CD4-positive, alpha-beta T cell (primary cell): ENCODE data around the gene TP53I13. TPM values are rescaled to one million over a fixed set of nuclear protein-coding genes. Genes with fewer than 3 reads are reported as not detected.

Source experiments
- ATAC-seq: fragments of 200-7000 bp; cut with Tn5 transposase; one replicate; pipeline ENCODE4 v1.10.0; 2022; ENCODE audit warnings: mild to moderate bottlenecking; ENCODE audit not compliant: poor library complexity
- CTCF ChIA-PET: fragments of 350-600 bp; sonication (Branson Sonifier 250); formaldehyde crosslinking; loops from one replicate; lab custom pipeline; 2021; ENCODE audit warnings: antibody characterized with exemption, inconsistent platforms; lab: Charles Lee
- POLR2A ChIA-PET: fragments of 350-600 bp; sonication (Branson Sonifier 250); formaldehyde crosslinking; loops from one replicate; lab custom pipeline; 2021; ENCODE audit warnings: antibody characterized with exemption, inconsistent platforms; lab: Charles Lee
- DNase-seq, 14 experiments: peaks; one replicate each; pipeline ENCODE4 v3.0.0-alpha.2; 2013 to 2020; ENCODE audit warnings: mixed read lengths in 2 of 14
- H3K27ac ChIP-seq, 2 donors: one replicate each; pipeline versions ENCODE4 v1.5.1 to v1.7.0; 2013; ENCODE audit warnings: low read length in 2 of 2, low read depth in 1 of 2, mild to moderate bottlenecking in 1 of 2
- H3K27me3 ChIP-seq, 2 experiments: 1 replicate in 1 of 2; 2 replicates in 1 of 2; pipeline versions ENCODE4 v1.6.1 to v1.7.0; 2013; ENCODE audit warnings: low read length in 2 of 2, control low read depth in 1 of 2, mild to moderate bottlenecking in 1 of 2, moderate library complexity in 1 of 2; ENCODE audit not compliant: insufficient read depth in 2 of 2, control insufficient read depth in 1 of 2
- H3K36me3 ChIP-seq: one replicate; pipeline ENCODE4 v1.6.1; 2013; ENCODE audit warnings: low read length, control low read depth; ENCODE audit not compliant: insufficient read depth
- H3K4me1 ChIP-seq: one replicate; pipeline ENCODE4 v1.6.1; 2013; ENCODE audit warnings: low read length, control low read depth; ENCODE audit not compliant: insufficient read depth
- H3K4me3 ChIP-seq: one replicate; pipeline ENCODE4 v1.5.1; 2013; ENCODE audit warnings: mild to moderate bottlenecking, low read length, moderate library complexity
- H3K9me3 ChIP-seq, 2 experiments: 1 replicate in 1 of 2; 2 replicates in 1 of 2; pipeline versions ENCODE4 v1.6.1 to v1.7.0; 2013; ENCODE audit warnings: low read length in 2 of 2, mild to moderate bottlenecking in 2 of 2, control low read depth in 1 of 2, moderate library complexity in 1 of 2; ENCODE audit not compliant: control insufficient read depth in 1 of 2, insufficient read depth in 1 of 2
- H3K27ac Mint-ChIP-seq: one replicate; pipeline ENCODE4 v1.8.0; 2020; ENCODE audit warnings: mixed read lengths
- H3K27me3 Mint-ChIP-seq: one replicate; pipeline ENCODE4 v1.8.0; 2021; ENCODE audit warnings: mixed read lengths
- H3K36me3 Mint-ChIP-seq: one replicate; pipeline ENCODE4 v1.8.0; 2021; ENCODE audit warnings: low read depth, mixed read lengths
- H3K4me1 Mint-ChIP-seq: one replicate; pipeline ENCODE4 v1.8.0; 2021; ENCODE audit warnings: low read depth, mixed read lengths
- H3K4me3 Mint-ChIP-seq: one replicate; pipeline ENCODE4 v1.8.0; 2020; ENCODE audit warnings: mild to moderate bottlenecking, mixed read lengths
- H3K9me3 Mint-ChIP-seq: one replicate; pipeline ENCODE4 v1.8.0; 2020; ENCODE audit warnings: mixed read lengths
- intact Hi-C, 2 experiments: fragments of 100-400 bp; cut with DNase I in 1 of 2; cut with micrococcal nuclease in 1 of 2; formaldehyde crosslinking; loops; one replicate each; pipeline versions ENCODE4 v1.15.1 to v1.9.0; 2023 to 2025; cut with DNase I, micrococcal nuclease
- total RNA-seq, 174 experiments: library from RNA in 2 of 174; stranded (reverse) in 2 of 174; gene quantifications; one replicate each; pipeline ENCODE4 v1.2.3 and lab custom pipeline; 2021 to 2026
- TF ChIP-seq, protein P1 (sequence below): fragments of 200-600 bp; IDR thresholded peaks from one replicate; pipeline ENCODE4 v1.8.0; 2022; ENCODE audit warnings: antibody characterized with exemption, mild to moderate bottlenecking

TP53I13 gene
- total RNA-seq, 2 experiments from 2014 or later = 45.8 to 47.7 TPM

GRCh38 chr17:29591737-29592608 is 23.5 kb downstream of the TP53I13 start:
- DNase-seq (peak; percentile 55 to 86 (median 71)), ATAC-seq (peak; percentile 22)
- CTCF ChIA-PET = interaction anchor here (0.6 to 4.9 kb wide), 13 partner anchors 8 to 114 kb away, joined by 3 to 96 read pairs (median 5); partner anchors contain the start of genes ABHD15, CORO6 and TP53I13
- H3K27me3 ChIP-seq = no peaks in the 10 kb centered on the region
- H3K27ac Mint-ChIP-seq = peak overlapping the region; percentile 18
- no peaks in the 10 kb centered on the region for H3K9me3 ChIP-seq
- H3K4me3 ChIP-seq = peak overlapping the region; percentile 67
- peak overlapping the region; percentile 92 for H3K4me3 Mint-ChIP-seq
- H3K27ac ChIP-seq = no peak overlapping the region
- no peaks in the 10 kb centered on the region for H3K27me3 Mint-ChIP-seq
- no peaks in the 10 kb centered on the region for H3K9me3 Mint-ChIP-seq
- H3K4me1 ChIP-seq = peaks cover 67% of the 10 kb centered on the region
- POLR2A ChIA-PET = interaction anchor here (1.0 to 3.2 kb wide), 9 partner anchors 11 to 338 kb away, joined by 3 to 29 read pairs (median 4); partner anchors contain the start of genes ABHD15 and SSH2
- H3K36me3 Mint-ChIP-seq = peaks cover 4% of the 10 kb centered on the region
- no peaks in the 10 kb centered on the region for H3K36me3 ChIP-seq
- TF ChIP-seq, protein P1, sequence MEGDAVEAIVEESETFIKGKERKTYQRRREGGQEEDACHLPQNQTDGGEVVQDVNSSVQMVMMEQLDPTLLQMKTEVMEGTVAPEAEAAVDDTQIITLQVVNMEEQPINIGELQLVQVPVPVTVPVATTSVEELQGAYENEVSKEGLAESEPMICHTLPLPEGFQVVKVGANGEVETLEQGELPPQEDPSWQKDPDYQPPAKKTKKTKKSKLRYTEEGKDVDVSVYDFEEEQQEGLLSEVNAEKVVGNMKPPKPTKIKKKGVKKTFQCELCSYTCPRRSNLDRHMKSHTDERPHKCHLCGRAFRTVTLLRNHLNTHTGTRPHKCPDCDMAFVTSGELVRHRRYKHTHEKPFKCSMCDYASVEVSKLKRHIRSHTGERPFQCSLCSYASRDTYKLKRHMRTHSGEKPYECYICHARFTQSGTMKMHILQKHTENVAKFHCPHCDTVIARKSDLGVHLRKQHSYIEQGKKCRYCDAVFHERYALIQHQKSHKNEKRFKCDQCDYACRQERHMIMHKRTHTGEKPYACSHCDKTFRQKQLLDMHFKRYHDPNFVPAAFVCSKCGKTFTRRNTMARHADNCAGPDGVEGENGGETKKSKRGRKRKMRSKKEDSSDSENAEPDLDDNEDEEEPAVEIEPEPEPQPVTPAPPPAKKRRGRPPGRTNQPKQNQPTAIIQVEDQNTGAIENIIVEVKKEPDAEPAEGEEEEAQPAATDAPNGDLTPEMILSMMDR = peak; percentile 94
- H3K4me1 Mint-ChIP-seq = peaks cover 50% of the 10 kb centered on the region
- intact Hi-C loops = loop anchor here in 1 of 2 experiments (1.0 kb wide), 1 partner anchor 12 kb away; no protein-coding TSS in a partner anchor

DNA sequence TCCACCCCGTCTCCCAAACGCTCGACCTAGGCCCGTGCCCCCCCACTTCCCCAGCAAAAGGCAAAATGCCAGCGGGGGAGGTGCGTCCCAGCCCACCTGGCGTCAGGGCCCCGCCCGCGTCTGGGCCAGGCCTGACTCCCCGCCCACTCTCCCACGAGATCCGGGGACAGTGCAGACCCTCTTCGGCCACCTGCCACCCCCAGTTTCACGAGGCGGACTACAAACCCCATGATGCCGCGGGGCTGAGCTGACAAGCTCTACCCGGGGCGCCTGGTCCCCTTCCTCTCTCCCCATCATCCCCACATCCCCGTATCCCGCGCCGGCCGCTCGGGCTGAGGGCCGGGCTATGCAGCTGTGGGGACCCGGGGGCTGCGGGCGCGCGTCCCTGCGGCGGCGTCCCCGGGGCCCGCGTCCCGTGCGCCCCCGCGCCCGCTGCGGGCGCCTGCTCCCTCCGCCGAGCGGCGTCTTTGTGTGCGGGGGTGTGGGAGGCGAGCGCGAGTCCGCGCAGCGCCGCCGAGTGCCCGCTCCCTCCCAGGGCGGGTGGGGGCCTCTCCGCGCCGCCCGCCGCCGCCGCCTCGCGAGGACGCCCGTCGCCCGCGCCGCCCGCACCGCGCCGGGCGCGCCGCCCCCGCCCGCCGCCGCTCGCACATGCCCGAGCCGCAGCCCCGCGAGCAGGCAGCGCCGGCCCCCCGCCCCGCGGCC is 24.5 kb downstream of the TP53I13 start, which contains the start of gene ANKRD13B:
ANKRD13B (plus strand) TSS at position 283 of the 702 bp plus-strand sequence. CDS start 490 bp downstream, outside the sequence.
- TF ChIP-seq, protein P1 = no peak
- Histone ChIP-seq H3K4me3 (peak within 1 kb of the TSS; percentile 67), H3K4me1 (peaks cover 57% of the 10 kb centered on the region), H3K27me3 (no peaks in the 10 kb centered on the region), H3K9me3 (no peaks in the 10 kb centered on the region), H3K36me3 (no peaks in the 10 kb centered on the region), H3K27ac (no peak within 1 kb of the TSS)
- Mint-ChIP-seq H3K27me3 (no peaks in the 10 kb centered on the region), H3K4me1 (peaks cover 40% of the 10 kb centered on the region), H3K9me3 (no peaks in the 10 kb centered on the region), H3K27ac (peak within 1 kb of the TSS; percentile 18), H3K36me3 (peaks cover 4% of the 10 kb centered on the region), H3K4me3 (peak within 1 kb of the TSS; percentile 92)
- intact Hi-C loops = no loop called here
- POLR2A ChIA-PET = interaction anchor here (1.0 to 3.2 kb wide), 7 partner anchors 20 to 337 kb away, joined by 3 to 29 read pairs (median 3); partner anchors contain the start of gene SSH2
- CTCF ChIA-PET = interaction anchor here (1.2 to 4.9 kb wide), 5 partner anchors 8 to 113 kb away, joined by 3 to 96 read pairs (median 7); no protein-coding TSS in a partner anchor
- DNase-seq (peak in 4 of 14 experiments; percentile 31 to 67 (median 60)), ATAC-seq (no peak)
